Left lobe of liver (tissue), 2 donors: ENCODE measurements around the gene CD300LB. TPM values are rescaled to one million over a fixed set of nuclear protein-coding genes. Genes with fewer than 3 reads are reported as not detected.
"Not testable (repeated sequence)": the region's sequence is repeated elsewhere in the genome, so short reads cannot be mapped to it uniquely, and the experiment has no call there.

ENCODE experiments used
- ATAC-seq: fragments of 200-7000 bp; cut with Tn5 transposase; one replicate; pipeline ENCODE4 v1.9.1; 2020; ENCODE audit warnings: mild to moderate bottlenecking, moderate library complexity
- DNase-seq: peaks from one replicate; pipeline ENCODE4 v3.0.0-alpha.2; 2020; ENCODE audit warnings: low spot score
- total RNA-seq: library from RNA; stranded (reverse); gene quantifications from one replicate; pipeline ENCODE4 v1.2.1, GENCODE V29; 2021
- donor health status: DM: no; HTN: no; CAD: no; lungs with moderate emphysema.
- donor health status: DM: no; HTN: yes; CAD: no.

CD300LB gene
- 0.08 TPM for total RNA-seq

- DNase-seq = peak; percentile 42
- no peak for ATAC-seq
Measured at GRCh38 chr17:74531231-74531761, at the start of gene CD300LB. CD300LB (minus strand) TSS chr17:74531475; CDS start chr17:74531350, 125 bp downstream.

DNA sequence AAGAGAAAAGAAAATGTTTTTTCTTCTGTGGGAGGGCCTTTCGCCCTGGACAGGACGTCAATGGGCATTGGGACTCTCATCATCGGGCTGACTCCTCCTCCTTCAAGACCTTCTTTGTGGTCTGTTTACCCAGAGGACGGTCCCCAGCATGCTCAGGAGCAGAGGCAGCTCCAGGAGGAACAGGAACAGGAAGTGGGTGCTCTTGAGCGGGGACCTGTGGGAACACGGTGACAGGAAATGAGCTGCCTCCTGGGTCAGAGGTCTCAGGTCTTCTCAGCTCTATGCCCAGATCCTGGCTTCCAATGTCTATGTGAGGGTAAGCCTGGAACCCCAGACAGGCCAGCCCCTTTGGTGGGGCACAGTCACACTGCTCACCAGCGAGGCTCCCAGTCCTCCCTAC lies 48.6 kb upstream of the CD300LB start:
- DNase-seq = no peak
- no peak for ATAC-seq

- DNase-seq (no peak), ATAC-seq (no peak)
Measured at GRCh38 chr17:74578979-74579378, 47.7 kb upstream of the CD300LB start.

DNA sequence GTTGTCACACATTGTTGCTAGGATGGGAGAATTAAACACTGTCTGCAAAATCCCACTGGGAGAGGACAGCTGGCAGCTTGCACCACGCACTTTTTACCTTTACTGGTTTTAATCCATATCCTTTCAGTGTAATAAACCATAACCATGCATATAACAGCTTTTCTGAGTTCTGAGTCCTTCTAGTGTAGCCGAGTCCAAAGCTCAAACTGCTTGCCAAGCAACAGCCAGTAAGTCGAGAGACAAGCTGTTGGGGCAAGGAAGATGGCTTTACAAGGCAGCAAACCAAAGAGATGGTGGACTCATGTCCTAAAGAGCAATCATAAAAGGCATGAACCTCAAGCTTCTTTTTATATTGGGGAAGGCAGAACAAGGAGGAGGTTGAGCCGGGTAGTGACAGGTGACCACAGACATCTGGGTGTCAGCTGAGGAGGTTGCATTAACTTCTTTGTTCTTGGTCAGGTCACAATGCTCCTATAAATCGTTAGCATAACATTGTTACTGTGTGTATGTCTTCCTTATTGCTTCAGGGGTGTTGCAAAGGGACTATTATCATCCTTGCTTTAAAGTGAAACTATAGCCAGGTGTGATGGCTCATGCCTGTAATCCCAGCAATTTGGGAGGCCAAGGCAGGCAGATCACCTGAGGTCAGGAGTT lies 43.3 kb upstream of the CD300LB start:
- DNase-seq = no peak
- no peak for ATAC-seq

DNA sequence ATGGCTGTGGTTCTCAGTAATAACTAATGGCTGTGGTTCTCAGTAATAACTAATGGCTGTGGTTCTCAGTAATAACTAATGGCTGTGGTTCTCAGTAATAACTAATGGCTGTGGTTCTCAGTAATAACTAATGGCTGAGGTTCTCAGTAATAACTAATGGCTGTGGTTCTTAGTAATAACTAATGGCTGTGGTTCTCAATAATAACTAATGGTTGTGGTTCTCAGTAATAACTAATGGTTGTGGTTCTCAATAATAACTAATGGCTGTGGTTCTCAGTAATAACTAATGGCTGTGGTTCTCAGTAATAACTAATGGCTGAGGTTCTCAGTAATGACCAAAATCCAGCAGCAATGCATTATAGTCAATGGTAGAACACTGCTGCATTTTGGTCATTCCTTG lies 42.4 kb upstream of the CD300LB start:
- ATAC-seq, DNase-seq: not testable (repeated sequence)

DNA sequence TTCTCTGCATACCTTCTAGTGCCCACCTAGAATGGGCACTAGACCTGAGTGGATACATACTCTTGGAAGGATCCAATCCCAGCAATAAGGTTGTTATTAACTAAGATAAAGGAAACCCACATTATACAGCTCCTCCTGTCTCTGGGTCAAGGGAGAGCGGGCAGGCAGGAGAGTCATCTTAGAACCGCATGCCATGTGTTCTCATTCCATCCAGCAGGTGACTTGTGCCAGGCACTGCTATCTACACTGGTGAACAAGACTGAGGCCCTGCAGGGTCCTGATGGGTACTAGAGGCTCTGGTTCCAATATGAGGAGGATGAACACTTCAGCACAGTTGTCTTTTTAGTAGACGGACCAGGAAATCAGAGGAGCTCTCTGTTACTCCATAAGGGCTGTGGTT lies 41.9 kb upstream of the CD300LB start:
- DNase-seq (no peak), ATAC-seq (no peak)

GRCh38 chr17:74571621-74572270 lies 40.5 kb upstream of the CD300LB start:
- DNase-seq = no peak
- no peak for ATAC-seq

DNA sequence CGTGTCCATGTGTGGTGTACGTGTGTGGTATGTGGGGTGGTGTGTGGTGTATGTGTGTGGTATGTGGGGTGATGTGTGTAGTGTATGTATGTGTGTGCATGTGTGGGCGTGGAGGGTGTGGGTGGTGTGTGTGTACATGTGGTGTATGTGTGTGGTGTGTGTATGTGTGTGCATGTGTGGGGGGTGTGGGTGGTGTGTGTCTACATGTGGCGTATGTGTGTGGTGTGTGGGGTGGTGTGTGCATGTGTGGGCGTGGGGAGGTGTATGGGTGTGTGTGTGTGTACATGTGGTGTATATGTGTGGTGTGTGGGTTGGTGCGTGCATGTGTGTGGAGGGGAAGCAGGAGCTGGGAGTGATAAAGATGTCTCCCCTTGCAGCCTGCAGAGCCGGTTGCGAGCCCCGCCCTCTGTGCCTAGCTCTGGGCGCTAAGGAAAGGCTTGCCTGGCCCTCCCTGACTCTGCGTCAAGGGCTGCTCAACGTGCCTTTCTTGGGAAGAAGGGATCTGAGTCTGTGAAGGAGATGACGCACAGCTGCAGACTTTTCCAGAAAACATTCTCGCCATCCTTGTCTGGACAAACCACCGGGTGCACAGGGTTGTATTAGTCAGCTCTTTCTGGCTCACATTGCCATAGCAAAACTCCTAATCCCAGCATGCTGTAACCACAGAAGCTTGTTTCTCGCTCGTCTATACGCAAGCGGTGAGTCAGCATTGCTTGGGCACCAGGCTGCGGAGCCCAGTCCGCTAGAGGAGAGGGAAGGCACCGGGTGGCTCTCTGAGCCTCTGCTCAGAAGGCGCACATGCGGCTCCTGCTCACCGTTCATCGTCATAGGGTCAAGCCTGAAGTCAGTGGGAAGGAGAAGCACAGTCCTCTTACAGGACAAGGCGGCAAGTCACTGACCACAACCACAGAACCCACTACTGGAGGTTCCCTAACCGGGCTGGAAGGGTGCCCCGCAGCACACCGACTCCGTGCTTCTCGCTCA lies 38.0 kb upstream of the CD300LB start:
- ATAC-seq (no peak), DNase-seq (no peak)

GRCh38 chr17:74568106-74568873 lies 37.0 kb upstream of the CD300LB start:
- DNase-seq = no peak
- ATAC-seq = no peak

DNA sequence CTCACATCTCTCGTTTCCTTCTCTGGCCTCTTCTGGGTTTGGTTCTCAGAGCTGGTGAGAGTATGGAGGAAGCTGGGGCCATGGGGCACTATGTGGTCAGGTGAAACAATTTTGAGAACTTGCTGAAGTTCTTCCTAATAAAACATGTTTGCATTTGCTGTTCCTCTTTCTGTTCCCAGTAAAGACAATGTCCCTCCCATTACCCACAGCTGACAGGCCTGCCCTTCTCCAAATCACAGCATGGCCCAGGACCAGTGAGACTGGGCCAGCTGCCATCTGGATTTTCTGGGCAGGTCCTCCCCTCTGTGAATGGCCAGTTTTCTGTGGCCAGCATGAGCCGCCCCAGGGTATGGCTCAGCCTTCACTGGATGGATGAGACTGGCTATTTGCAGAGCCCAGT lies 36.1 kb upstream of the CD300LB start, which contains the start of gene CD300H:
CD300H (minus strand) TSS at position 113 of the 400 bp plus-strand sequence.
- DNase-seq (no peak), ATAC-seq (peak; percentile 27)

GRCh38 chr17:74566132-74566753 lies 35.0 kb upstream of the CD300LB start:
- ATAC-seq = peak; percentile 58
- no peak for DNase-seq

DNA sequence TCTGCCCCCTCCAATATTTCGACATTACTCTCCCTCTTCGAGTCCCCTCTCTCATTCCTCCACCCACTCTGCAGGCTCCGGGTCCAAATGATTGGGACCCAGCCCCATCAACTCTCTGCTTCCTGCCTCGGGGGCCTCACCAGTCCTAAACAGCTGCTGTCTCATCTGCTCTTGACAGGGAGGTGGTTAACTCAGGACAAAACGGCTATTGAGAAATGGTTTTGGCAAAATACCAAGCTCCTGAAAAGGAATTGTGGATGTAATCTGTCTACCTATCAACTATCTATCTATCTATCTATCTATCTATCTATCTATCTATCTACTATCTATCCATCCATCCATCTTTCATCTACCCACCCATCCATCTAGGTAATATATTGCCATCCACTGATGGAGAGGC lies 33.9 kb upstream of the CD300LB start:
- DNase-seq (no peak), ATAC-seq (no peak)

DNA sequence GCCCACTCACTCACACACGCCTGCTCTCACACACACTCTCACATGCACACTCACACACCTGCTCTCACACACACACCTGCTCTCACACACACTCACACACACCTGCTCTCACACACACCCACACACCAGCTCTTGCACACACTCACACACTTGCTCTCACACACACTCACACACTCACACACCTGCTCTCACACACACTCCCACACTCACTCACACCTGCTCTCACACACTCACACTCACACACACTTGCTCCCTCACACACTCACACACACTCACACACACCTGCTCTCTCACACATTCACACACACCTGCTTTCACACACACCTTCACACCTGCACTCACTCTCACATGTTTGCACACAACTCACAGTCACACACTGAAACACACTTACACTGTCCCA lies 32.1 kb upstream of the CD300LB start:
- ATAC-seq (no peak), DNase-seq (no peak)

DNA sequence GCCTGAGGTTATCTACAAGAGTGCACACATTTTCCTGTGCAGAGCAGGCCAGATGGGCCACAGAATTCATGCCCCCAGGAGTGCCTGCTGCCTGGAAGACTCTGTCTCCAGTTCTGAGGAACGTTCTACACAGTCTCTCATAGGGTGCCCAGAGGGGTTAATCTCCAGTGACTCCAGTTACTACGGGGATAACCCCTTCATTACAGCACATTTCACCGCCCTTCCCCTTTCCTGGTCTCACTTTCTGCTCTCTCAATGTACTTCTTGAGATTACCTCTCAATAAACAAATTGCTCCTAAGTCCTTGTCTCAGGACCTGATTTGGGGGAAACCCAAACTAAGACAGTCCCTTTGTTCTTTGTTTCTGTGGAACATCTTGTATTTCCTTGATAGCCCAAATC lies 30.3 kb upstream of the CD300LB start:
- no peak for DNase-seq

DNA sequence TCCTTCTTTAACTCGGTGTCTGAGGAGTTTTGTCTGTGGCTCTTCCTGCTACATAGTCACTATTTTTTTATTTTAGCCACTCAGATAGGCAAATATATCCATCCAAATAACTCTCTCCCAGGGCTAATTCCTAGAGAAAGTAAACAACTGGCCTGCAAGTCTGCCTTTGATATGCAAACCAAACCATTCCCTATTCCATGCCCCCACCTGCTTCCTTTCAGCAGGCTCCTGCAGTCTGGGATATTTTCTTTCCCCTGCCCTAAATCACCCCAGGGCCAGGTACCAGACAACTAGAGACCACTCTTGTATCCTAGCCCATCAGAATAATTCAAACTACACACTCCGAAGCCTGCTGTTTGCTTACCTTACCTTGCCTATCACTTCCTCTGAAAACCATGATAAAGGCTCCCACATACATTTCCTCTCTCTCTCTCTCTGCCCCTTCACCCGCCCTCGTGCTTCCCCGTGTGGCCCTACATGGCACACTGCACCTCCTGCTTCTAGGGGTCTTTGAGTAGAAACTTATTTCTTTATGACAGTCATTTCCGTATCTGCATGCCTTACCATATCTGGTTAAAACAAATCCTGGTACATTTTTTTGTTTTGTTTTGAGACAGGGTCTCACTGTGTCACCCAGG lies 27.7 kb upstream of the CD300LB start:
- ATAC-seq = no peak
- no peak for DNase-seq

More for the DNA sequence above, 30.3 kb upstream of the CD300LB start:
- ATAC-seq = no peak

DNA sequence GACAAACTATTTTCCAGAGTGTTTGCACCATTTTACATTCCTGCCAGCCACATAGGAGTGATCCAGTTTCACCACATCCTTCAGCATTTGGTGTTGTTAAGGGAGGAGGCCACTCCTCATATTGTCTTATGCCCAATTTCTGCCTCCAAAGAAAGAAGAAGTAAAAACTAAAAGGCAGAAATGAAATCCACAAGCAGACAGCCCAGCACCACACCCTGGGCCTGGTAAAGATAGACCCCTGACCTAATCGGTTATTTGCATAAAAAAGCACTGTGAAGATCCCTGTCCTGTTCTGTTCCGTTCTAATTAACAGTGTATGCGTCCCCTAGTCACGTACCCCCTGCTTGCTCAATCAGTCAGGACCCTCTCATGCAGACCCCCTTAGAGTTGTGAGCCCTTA lies 27.1 kb upstream of the CD300LB start:
- ATAC-seq, DNase-seq: not testable (repeated sequence)

DNA sequence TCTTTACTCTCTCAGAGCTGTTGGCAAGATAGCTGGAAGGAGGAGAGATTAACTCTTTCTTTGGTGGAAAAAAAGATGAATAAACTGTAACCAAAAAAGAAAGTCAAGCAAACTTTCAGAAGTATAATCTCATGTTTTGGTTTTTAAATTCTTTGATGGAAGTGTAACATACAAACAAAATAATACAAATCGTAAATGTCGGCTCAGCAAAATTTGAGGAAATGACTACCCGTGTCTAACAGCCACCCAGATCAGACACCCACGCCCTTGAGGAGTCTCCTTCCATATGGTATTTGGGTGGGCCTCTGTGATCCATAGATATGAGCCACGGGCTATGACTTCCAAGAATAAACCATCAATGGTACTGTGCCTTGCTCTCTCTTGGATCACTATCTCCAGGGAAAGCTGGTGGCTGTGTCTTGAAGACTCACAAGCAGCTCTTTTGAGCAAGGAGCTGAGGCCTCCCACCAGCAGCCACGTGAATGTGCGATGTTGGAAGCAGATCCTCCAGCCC lies 24.2 kb upstream of the CD300LB start:
- no peak for ATAC-seq
- DNase-seq = no peak

- DNase-seq (no peak), ATAC-seq (peak; percentile 28)
Measured at GRCh38 chr17:74554909-74555308, 23.6 kb upstream of the CD300LB start.

DNA sequence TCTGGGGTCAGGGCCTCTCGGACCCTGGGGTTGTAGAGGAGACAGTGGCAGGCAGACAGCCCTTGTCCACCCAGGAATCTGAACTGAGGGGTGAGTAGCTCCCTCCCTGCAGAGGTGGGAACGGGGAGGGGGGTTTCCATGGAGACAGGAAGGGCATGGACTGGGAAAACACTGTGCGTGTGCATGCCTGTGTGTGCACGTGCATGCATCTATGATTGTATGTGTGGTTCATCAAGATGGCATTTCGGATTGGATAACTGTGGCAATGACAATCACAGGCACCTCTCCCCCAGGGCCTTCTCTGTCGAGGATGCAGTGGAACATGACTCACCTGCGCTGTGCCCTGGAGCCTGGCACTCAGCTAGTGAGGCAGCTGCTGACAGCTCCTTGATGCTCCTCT lies 20.8 kb upstream of the CD300LB start:
- DNase-seq (no peak), ATAC-seq (no peak)
